SK-N-DZ (cell line): ENCODE measurements around the gene CD300LG.
"Not testable (repeated sequence)": the region's sequence is repeated elsewhere in the genome, so short reads cannot be mapped to it uniquely, and the experiment has no call there.

ENCODE experiments used
- DNase-seq: peaks from one replicate; pipeline ENCODE4 v3.0.0-alpha.2; 2015; ENCODE audit warnings: low spot score

The CD300LG gene

DNA sequence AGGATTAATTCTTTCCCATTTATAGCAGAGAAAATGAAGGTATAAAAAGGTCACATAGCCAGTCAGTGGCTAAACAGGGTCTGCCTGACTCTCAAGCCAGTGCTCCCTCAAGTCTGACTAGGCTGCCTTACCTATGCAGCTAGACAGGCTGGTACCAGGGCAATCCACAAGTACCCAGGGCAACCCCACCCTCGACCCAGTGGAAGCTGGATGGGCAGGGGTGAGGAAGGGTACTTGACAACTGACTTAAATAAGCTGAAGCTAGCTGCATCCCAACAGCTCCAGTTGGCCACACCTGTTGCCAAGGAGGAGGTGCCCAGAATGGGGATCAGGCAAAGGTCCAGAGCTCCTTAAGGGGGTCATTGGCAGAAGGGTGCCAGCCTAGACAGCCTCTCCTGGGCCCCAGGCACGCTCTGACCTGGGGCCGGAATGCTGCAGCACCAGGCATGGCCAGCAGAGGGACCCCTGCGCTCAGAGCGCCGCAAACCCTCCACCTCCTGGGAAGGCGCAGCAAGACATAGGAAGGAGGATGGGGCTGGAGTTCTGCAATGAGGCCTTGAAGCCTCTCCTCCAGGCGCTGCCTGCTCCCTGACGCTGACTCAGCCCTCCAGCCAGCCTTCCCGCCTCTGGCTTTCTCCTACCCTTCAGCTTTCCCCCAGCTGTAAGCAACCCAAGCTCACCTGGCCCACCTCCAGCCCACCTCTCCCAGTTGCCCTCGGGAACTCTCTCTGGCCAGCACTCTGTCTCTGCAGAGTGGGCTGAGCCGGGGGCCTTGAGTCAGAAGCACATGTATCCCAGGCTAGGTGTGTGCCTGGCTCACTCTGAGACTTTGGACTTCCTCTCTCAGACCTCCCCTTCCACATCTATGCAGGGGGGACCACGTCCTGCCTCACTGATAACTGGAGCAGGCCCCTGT, 31.5 kb downstream of the CD300LG start:
- DNase-seq = peak; percentile 83

DNA sequence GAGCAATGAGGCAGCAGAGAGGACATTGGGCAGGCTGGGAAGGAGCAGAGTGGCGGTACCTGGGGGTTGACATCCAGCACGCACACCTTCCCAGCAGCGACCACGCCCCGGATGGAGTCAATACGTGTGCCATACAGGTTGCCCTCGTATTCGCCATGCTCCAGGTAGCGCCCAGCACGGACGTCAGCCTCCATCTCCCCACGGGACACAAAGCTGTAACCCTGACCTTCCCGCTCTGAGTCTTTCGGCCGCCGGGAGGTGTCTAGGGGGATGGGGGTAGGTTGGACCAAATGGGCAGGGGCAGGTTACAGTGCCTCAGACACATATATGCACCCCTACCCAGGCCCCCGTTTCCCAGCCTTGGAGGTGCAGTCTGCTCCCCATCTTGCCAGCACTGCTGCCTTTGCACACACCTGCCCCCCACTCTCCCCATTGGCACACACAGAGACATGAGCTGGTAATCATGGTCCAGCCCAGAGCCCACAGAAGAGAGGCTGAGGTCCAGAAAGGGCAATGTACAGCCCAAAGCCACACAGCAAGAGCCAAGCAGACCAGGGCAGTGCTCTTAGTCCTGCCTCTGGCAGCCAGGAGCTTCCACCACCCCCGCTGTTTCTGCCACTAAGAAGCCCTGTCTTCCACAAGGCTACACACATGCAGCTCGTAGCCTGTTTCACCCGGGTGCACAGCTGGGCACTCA, 32.9 kb downstream of the CD300LG start:
- DNase-seq = no peak

DNA sequence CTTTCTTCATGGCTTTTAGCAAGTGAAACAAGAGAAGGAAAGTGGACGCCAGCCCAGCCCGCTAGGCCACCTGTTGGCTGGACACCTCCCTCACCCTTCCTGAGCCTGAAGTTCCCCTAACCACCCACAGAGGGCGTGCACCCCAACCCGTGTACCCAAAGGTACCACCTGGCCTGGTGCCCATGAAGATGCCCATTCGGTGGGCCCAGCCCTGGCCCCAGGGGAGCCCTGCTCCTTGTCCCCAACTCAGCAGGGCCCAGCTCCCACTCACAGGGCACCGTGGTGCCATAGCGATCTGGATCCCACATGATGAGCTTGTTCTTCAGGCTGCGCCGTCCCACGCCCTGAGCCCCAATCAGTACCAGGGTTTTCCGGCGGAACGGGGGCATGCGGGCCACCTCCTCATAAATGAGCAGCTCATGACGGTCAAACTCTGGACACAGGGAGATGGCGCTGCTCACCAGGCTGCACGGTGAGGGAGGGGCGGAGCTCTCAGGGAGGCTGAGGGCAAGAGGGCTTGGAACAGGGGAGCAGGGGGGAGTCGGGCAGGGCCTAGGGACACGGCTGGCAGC, 33.5 kb downstream of the CD300LG start:
- peak; percentile 58 for DNase-seq

DNA sequence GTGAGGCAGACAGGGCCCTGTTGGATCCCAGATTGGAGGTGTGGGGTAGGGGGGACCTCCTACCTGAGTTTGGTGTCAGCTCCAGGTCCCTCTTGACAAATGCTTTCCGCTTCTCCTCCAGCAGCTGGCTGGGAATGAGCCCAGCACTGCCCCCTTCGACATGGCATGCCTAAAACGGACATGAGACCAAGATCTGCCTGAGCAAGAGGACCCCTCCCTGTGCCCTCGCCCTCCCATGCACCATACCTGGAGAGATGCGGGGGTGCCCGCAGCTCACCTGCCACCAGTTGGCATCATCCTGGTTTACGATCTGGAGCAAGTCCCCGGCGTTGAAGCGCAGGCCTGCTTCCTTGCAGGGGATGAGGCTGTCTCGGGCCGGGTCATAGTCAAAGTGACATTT, 34.2 kb downstream of the CD300LG start:
- no peak for DNase-seq

DNA sequence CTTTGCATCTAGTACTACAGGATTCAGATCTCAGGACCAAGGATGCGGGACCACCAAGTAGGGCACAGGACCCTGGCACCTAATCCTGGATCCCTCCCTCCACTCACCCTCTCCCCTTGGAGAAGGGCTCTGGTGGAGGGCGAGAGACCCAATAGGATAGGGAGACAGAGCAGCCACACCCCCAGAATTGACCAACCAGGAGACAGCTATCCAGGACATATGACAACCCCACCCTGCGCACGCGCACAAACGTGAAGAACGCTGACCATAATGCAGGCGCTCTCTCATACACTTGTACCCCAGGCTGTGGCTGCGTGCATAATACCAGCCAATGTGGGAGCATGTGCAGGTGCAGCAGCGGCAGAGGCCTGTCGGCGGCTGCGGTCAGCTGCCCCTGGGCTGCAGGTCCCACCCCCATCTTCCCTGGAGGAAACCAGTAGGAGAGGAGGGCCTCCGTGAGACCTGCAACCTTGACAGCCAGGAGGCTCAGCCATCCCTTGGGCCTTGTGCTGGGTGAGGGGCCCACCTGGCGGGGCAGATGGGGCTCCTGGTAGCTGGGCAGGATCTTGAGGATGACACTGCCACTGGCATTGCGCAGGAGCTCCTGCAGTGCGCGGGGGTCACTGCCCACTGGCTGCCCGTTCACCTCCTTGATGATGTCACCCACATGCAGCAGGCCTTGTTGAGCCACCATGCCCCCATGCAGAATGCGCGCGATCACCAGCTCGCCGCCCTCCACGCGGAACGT, 35.0 kb downstream of the CD300LG start:
- no peak for DNase-seq

DNA sequence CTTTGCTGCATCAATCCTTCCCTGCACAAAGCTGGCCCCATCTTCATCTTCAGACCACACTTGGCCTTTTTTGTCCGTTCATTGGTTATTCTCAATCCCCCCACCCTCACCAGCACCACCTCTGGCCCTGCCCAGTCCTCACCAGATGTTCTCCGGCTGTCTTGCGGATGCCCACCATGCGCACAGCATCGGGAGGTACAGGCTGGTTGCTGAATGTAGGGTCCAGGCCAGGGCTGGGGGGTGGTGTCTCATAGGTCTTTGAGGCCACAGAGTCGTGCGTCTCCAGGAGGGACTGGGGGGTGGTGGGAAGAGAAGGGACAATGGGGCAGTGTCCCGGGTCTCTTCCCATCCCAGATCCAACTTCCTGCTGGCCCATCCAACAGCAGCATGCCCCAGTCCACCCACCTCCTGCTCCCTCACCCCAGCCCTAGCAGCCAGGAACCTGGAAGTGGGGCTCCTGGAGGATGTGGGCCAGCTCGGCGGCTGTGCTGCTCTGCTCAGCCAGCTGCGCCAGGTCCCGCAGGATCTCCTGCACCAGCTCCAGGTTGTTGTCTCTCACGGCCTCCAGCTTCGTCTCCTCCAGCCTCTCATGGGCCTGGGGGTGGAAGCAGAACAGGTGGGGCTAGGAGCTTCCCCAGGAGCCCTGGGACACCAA, 35.9 kb downstream of the CD300LG start:
- no peak for DNase-seq

DNA sequence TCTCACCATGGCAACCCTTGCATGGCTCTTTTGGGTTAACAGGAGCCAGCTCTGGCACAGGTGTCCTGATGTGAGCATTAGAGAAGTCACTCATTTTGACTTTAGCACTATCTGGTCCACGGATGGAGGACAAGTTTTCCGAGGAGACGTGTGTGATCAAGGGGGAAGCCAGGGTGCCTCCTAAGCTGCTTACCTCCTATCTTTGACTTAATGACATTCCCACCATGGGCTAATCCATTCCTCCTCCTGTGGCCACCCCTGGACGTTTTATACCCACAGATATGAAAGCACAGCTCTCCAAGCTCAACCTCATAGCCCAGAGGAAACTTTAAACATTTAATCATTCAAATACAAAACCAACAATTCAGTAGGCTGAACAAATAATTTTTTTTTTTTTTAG, 41.6 kb downstream of the CD300LG start:
- DNase-seq = no peak

DNA sequence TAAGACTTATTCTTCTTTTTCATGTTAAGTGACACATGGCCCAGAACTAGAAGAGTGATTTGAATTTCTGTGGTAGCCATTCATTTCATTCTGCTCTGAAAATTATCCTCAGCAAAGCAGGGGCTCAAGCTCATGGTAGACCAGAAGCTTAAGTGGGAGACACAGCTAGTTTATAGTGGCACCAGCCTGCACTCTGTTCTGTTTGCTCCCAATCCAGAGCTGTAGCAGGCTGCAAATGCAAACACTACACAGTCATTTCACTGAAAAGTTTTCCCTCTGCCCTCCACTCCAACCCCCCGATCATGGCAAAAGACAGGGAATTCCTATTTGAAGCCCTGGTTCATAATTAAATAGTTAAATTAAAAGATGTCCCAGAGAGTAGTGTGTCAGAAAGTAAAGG, 43.3 kb downstream of the CD300LG start:
- DNase-seq = no peak

DNA sequence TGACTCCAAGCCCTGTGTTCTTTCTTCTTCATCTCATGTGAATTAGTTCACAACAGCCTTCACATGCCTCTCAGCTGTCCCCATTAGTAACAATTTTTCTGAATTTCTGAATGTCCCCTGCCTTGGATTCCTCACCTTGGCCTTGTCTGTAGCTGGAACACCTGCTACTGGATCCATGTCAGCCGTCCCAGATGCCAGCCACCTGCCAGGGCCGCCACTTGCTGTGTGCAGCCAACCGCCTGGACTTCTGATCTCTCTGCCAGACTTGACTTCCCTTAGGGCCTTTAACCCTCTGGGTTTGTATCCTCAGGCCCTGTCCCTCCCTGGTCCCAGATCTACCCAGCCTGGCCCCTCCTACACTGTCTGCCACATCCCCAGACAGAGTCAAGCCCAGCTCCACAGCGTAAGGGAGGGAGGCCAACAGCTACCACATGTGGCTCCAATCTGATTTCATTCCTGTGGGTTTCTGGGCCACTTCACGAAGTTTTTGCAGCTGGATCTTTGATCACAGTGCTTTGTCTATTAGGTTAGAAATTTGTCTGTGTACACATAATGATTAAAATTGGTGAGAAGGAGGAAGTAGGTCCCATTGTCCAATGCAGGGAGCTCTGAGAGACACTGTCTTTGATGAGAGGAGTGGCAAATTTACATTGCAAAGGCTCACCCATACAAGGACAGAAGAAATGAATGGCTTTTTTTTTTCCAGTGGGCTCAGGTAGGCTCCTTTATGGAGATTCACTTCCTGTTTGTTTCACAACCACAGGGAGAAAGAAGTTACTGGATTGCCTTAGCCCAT, 45.1 kb downstream of the CD300LG start:
- no peak for DNase-seq

DNA sequence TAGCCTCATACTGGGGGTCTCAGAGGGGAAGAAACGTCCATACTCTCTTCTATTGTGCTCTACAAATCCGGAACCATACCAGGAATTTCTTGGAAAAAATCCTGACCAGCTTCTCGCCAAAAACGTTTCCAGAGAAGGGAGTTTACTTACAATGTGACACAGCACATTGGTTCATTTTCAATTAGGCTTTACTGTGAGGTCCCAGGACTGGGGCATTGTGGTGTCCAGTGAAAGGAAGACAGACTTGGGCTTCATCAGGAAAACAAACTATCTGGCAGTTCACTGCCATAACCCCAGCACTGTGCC, 45.6 kb downstream of the CD300LG start:
- DNase-seq = no peak

DNA sequence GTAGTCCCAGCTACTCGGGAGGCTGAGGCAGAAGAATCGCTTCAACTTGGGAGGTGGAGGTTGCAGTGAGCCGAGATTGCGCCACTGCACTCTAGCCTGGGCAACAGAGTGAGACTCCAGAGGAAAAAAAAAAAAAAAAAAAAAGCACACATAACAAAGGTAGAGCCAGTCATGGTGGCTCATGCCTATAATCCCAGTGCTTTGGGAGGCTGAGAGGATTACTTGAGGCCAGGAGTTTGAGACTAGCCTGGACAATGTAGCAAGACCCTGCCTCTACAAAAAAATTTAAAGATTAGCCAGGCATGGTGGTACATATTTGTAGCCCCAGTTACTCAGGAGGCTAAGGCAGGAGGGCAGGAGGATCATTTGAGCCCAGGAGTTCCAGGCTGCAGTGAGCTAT, 47.5 kb downstream of the CD300LG start:
- DNase-seq = not testable (repeated sequence)

DNA sequence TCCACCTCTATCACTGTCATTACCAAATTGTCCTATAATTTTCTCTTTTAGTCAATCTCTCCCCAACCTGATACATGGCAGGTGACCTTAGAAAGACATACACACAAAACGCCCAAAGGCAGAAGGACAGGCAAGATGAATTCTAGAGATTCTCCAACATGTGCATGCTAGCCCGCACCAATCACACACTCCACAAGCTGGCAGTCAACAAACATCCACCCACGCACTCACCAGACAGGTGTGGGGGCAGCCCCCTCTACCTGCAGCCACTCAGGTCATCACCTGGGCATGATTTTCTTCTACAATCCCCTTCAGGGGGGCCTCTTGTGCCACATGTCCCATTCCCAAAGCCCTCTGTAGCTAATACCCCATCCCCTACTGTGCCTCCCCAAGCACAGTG, 50.9 kb downstream of the CD300LG start:
- no peak for DNase-seq

DNA sequence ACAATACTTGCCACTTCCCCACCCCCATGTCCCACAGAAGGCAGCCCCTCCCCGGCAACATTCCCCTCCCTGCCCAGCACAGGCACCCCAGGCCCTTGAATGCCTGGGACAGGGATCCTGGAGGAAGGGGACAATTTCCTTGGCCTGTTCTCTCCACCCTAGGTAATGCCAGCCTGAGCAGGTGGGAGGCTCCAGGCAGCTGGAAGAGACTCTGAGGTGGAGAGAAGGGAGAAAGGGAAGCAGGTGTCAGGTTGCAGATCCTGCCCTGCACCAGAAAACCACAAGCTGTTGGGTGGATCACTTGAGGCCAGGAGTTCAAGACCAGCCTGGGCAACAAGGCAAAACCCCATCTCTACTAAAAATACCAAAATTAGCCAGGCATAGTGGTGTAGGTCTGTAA, 51.5 kb downstream of the CD300LG start:
- no peak for DNase-seq

DNA sequence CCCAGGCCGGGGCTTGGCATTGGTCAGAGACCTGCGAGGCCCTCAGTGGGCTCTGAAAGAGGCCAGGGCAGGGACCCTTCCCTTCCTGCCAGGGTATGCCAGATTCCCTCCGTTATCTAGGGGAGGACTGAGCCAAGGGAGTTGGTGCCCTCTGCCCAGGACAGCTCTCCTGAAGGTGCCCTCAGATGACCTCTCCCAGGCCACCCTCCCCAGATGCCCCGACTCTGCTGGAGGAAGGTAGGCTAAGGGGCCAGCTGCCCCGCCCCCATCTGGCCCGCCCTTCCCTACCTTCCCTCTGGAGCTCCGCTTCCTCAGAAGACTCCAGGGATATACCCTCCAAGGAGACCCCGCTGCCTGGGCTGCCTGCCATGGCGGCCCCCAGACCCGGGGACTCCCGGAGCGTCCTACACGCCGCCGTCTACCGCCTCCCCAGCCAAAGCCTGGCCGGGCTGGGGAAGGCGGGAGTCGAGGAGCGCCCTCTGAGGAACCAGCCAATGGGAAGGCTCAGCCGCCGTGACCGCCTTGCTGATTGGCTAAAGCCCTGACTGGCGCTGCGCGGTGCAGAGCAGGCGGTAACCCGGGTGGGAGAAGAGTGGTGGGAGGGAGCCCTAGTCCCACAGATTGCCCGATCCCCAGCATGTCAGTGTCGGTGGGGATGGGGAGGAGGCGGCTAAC, 53.3 kb downstream of the CD300LG start:
- peak; percentile 93 for DNase-seq

DNA sequence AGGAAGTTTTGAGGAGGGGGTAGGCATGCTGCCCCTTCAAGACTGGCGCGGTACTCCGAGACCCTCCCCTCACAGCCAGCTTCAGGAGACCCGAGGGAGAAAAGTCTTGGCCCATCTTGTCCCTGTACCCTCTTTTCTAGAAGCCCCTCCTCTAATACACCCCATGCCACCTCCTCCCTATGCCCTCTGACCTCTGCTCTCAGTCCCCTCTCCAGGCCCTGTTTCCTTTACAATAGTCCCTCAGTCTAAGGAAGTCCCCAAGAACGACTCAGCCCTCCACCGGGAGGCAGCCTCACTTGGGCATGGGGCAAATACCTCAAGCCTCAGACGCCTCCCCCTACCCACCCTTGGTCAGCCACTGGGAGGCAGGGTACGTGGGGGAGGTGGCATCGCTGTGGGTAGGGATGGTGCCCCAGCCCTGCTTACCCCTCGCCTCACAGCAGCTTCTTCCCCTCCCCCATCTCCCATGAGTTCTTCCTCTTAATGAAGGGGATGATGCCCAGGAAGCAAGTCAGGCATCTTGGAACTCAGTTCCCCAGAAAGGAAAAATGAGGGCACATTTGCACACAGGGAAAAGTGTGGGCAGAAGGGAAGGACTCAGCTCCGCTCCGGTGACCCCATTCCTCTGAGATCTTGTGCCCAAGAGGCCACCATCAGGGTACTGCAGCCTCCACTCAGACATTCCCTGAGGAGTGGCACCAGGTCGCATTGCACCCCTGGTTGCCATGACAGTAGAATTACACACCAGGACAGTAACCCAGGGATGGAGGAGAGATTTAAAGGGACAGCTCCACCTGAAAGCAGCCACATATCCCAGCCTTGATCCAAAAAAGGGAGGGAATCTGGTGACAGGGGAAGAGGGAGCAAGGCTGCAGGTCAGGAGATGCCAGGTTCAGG, 54.1 kb downstream of the CD300LG start:
- DNase-seq = no peak

DNA sequence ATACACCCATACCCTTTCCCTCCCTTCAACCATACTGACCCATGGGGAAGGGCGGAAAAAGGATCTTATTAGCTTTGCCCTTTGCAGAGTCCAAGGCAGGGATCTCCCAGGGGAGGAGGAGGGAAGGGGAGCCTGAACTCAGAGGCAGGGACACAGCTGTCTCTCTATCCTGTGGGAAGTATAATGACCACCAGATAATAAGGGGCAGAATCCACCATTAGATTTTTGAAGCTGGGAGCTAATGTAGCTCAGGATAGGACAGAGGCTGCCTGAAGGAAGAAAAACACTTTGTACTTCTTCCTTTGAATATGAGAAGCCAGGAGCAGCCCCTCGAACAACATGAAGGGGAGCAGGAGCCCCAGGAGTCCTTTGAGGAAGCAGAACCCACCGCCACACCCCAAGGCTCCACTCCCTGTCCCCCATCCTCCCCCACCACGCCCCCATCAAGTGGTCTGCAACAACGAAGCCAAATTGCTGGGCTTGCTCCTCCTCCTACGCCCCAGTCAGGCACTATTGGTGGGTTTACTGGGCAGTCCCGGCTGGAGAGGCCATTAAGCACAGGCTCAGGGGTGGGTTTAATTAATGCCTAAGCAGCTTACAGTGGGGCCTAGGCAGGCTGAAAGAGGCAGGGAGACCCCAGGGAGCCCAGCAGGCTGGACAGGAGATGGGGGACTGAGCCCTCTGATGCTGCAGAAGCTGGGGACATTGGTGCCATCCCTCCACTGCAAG, 55.0 kb downstream of the CD300LG start:
- DNase-seq = no peak

DNA sequence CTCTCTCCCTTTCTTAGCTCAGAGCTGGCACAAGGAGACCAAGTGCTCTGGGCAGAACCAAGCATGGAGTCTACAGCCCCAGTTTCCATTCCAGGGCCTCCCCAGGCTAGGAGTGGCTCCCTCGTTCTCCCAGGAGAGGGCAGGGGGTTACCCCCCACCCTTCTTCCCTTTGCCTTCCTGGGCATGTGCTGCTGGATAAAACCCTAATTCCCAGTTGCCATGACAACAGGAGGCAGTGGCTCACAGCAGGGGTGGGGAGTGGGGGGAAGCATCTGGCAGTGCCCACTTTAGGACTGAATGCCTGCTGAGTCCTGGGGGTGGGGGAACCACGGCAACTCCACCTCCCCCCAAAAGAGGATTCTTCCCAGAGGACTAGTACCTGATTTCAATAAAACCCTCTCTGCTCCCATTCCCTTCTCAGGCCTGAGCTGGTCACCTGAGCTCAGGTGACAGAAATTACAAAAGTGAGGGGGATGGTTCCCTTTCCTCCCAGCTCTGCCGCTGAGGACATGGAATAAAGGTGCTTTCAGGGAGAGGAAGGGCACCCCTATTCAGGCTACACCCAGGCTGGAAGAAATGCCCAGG, 58.5 kb downstream of the CD300LG start:
- no peak for DNase-seq
